Measurements from ENCODE around the gene ZNF646. TPM values are rescaled to one million over a fixed set of nuclear protein-coding genes. Genes with fewer than 3 reads are reported as not detected.

The ZNF646 gene
- total and polyA plus RNA-seq, 7 experiments from 2014 or later, result 3.9 to 49.1 (median 23.9) TPM

Other genes starting within 250 kb of the ZNF646 start
- 10 to 100 TPM; 17.2 to 23.7 (median 22.7) TPM for gene BCL7C, start 180.3 kb upstream of the ZNF646 start, total RNA-seq
- 10 to 100 TPM; 28.4 to 31.4 TPM for gene BCL7C, start 180.3 kb upstream of the ZNF646 start, polyA plus RNA-seq
- gene CTF1, start 177.8 kb upstream of the ZNF646 start, total RNA-seq, result under 1 TPM in 4 of 5 experiments, not detected in 1; 0.17 to 0.54 (median 0.40) TPM
- gene CTF1, start 177.8 kb upstream of the ZNF646 start, polyA plus RNA-seq, result not detected
- gene FBXL19, start 150.8 kb upstream of the ZNF646 start, total RNA-seq, result 10 to 100 TPM; 11.1 to 26.8 (median 17.0) TPM
- gene FBXL19, start 150.8 kb upstream of the ZNF646 start, polyA plus RNA-seq, result under 1 TPM; 0.08 to 0.16 TPM
- 10 to 100 TPM in 4 of 5 experiments, 1 to 10 TPM in 1; 6.0 to 29.8 (median 18.4) TPM for gene ORAI3, start 125.4 kb upstream of the ZNF646 start, total RNA-seq
- 10 to 100 TPM; 10.3 to 17.8 TPM for gene ORAI3, start 125.4 kb upstream of the ZNF646 start, polyA plus RNA-seq
- 10 to 100 TPM; 27.0 to 47.2 (median 36.8) TPM for gene SETD1A, start 116.7 kb upstream of the ZNF646 start, total RNA-seq
- 1 to 10 TPM; 1.3 to 2.5 TPM for gene SETD1A, start 116.7 kb upstream of the ZNF646 start, polyA plus RNA-seq
- gene HSD3B7, start 89.2 kb upstream of the ZNF646 start, total RNA-seq, result 1 to 10 TPM in 4 of 5 experiments, under 1 TPM in 1; 0.66 to 7.0 (median 3.3) TPM
- under 1 TPM in 1 of 2 donors, not detected in 1; 0.08 TPM for gene HSD3B7, start 89.2 kb upstream of the ZNF646 start, polyA plus RNA-seq
- gene STX1B, start 63.8 kb upstream of the ZNF646 start, total RNA-seq, result 1 to 10 TPM; 1.7 to 5.2 (median 4.2) TPM
- gene STX1B, start 63.8 kb upstream of the ZNF646 start, polyA plus RNA-seq, result under 1 TPM; 0.37 to 0.51 TPM
- 100 to 1,000 TPM in 3 of 5 experiments, 10 to 100 TPM in 2; 77.9 to 114 (median 100) TPM for gene STX4, start 40.9 kb upstream of the ZNF646 start, total RNA-seq
- gene STX4, start 40.9 kb upstream of the ZNF646 start, polyA plus RNA-seq, result 10 to 100 TPM; 23.1 to 33.1 TPM
- 10 to 100 TPM; 10.7 to 15.2 (median 12.6) TPM for gene ZNF668, start 182 bp upstream of the ZNF646 start, total RNA-seq
- gene ZNF668, start 182 bp upstream of the ZNF646 start, polyA plus RNA-seq, result 10 to 100 TPM in 1 of 2 donors, 1 to 10 TPM in 1; 6.1 to 14.0 TPM
- gene PRSS53, start 14.5 kb downstream of the ZNF646 start, total RNA-seq, result 1 to 10 TPM; 5.2 to 7.2 (median 7.1) TPM
- gene PRSS53, start 14.5 kb downstream of the ZNF646 start, polyA plus RNA-seq, result 1 to 10 TPM in 1 of 2 donors, under 1 TPM in 1; 0.46 to 1.6 TPM
- gene VKORC1, start 20.4 kb downstream of the ZNF646 start, total RNA-seq, result 10 to 100 TPM; 29.5 to 69.3 (median 35.6) TPM
- gene VKORC1, start 20.4 kb downstream of the ZNF646 start, polyA plus RNA-seq, result 10 to 100 TPM; 82.3 to 93.0 TPM
- 10 to 100 TPM; 10.3 to 30.8 (median 20.8) TPM for gene BCKDK, start 34.0 kb downstream of the ZNF646 start, total RNA-seq
- gene BCKDK, start 34.0 kb downstream of the ZNF646 start, polyA plus RNA-seq, result 10 to 100 TPM; 21.0 to 36.0 TPM
- 100 to 1,000 TPM in 4 of 5 experiments, 10 to 100 TPM in 1; 63.0 to 134 (median 112) TPM for gene KAT8, start 43.2 kb downstream of the ZNF646 start, total RNA-seq
- gene KAT8, start 43.2 kb downstream of the ZNF646 start, polyA plus RNA-seq, result 100 to 1,000 TPM in 1 of 2 donors, 10 to 100 TPM in 1; 76.3 to 106 TPM
- not detected for gene PRSS8, start 61.3 kb downstream of the ZNF646 start, total RNA-seq
- gene PRSS8, start 61.3 kb downstream of the ZNF646 start, polyA plus RNA-seq, result not detected
- gene PRSS36, start 75.6 kb downstream of the ZNF646 start, total RNA-seq, result 1 to 10 TPM in 2 of 5 experiments, under 1 TPM in 3; 0.13 to 2.9 (median 0.69) TPM
- gene PRSS36, start 75.6 kb downstream of the ZNF646 start, polyA plus RNA-seq, result 1 to 10 TPM; 1.2 to 1.3 TPM
- 100 to 1,000 TPM; 597 to 956 (median 714) TPM for gene FUS, start 105.7 kb downstream of the ZNF646 start, total RNA-seq
- gene FUS, start 105.7 kb downstream of the ZNF646 start, polyA plus RNA-seq, result 100 to 1,000 TPM; 177 to 194 TPM
- gene PYCARD, start 128.3 kb downstream of the ZNF646 start, total RNA-seq, result 10 to 100 TPM; 13.0 to 80.1 (median 21.2) TPM
- 10 to 100 TPM; 41.0 to 44.9 TPM for gene PYCARD, start 128.3 kb downstream of the ZNF646 start, polyA plus RNA-seq
- gene TRIM72, start 139.7 kb downstream of the ZNF646 start, total RNA-seq, result under 1 TPM in 1 of 5 experiments, not detected in 4; 0.24 TPM
- gene TRIM72, start 139.7 kb downstream of the ZNF646 start, polyA plus RNA-seq, result not detected
- not detected for gene PYDC1, start 142.7 kb downstream of the ZNF646 start, total RNA-seq
- not detected for gene PYDC1, start 142.7 kb downstream of the ZNF646 start, polyA plus RNA-seq
- gene ITGAM, start 185.6 kb downstream of the ZNF646 start, total RNA-seq, result 100 to 1,000 TPM in 1 of 5 experiments, 10 to 100 TPM in 2, 1 to 10 TPM in 1, under 1 TPM in 1; 0.84 to 150 (median 17.9) TPM
- under 1 TPM; 0.27 to 0.52 TPM for gene ITGAM, start 185.6 kb downstream of the ZNF646 start, polyA plus RNA-seq